HepG2 (cell line): ENCODE results near the gene DIPK1A. TPM values are rescaled to one million over a fixed set of nuclear protein-coding genes. Genes with fewer than 3 reads are reported as not detected.

Experiments used
- ARID3A ChIP-seq: IDR thresholded peaks from 2 replicates; pipeline ENCODE4 v1.6.1; 2012; ENCODE audit warnings: low read depth, low read length, improper control_type of control experiment
- CEBPZ ChIP-seq: IDR thresholded peaks from 2 replicates; pipeline ENCODE4 v1.6.1; 2012; ENCODE audit warnings: low read length, improper control_type of control experiment
- DRAP1 ChIP-seq: IDR thresholded peaks from 2 replicates; pipeline ENCODE4 v1.6.1; 2016; ENCODE audit warnings: missing genetic modification reagents, missing compliant biosample characterization
- HMGXB4 ChIP-seq, 2 experiments: sonication (generic) in 1 of 2; formaldehyde crosslinking in 1 of 2; IDR thresholded peaks; 2 replicates each; pipeline versions ENCODE4 v1.4.0 to v1.6.1; 2018 to 2020; ENCODE audit warnings: missing genetic modification reagents in 2 of 2, borderline replicate concordance in 1 of 2, low read depth in 1 of 2, mild to moderate bottlenecking in 1 of 2, missing biosample characterization in 1 of 2
- NFE2L1 ChIP-seq: sonication (generic); formaldehyde crosslinking; IDR thresholded peaks from 2 replicates; pipeline ENCODE4 v1.4.0; 2020; ENCODE audit warnings: missing genetic modification reagents, mild to moderate bottlenecking, borderline replicate concordance
- SIX1 ChIP-seq: sonication (generic); formaldehyde crosslinking; IDR thresholded peaks from 2 replicates; pipeline ENCODE4 v1.4.0; 2020; ENCODE audit warnings: missing genetic modification reagents, borderline replicate concordance
- ZFP41 ChIP-seq: sonication (generic); formaldehyde crosslinking; IDR thresholded peaks from 2 replicates; pipeline ENCODE4 v1.4.0; 2020; ENCODE audit warnings: mild to moderate bottlenecking, missing genetic modification reagents, borderline replicate concordance
- ZNF205 ChIP-seq: IDR thresholded peaks from 2 replicates; pipeline ENCODE4 v1.6.1; 2018; ENCODE audit warnings: missing biosample characterization, missing genetic modification reagents
- ZNF576 ChIP-seq: sonication (generic); formaldehyde crosslinking; IDR thresholded peaks from 2 replicates; pipeline ENCODE4 v1.4.0; 2020; ENCODE audit warnings: mild to moderate bottlenecking, missing genetic modification reagents
- ZNF713 ChIP-seq: sonication (generic); formaldehyde crosslinking; IDR thresholded peaks from 2 replicates; pipeline ENCODE4 v1.4.0; 2020; ENCODE audit warnings: mild to moderate bottlenecking, missing genetic modification reagents
- ZNF749 ChIP-seq: sonication (generic); formaldehyde crosslinking; IDR thresholded peaks from 2 replicates; pipeline ENCODE4 v1.8.0; 2022; ENCODE audit warnings: mild to moderate bottlenecking, missing genetic modification reagents, moderate library complexity, borderline replicate concordance
- ZNF770 ChIP-seq: sonication (generic); formaldehyde crosslinking; IDR thresholded peaks from 2 replicates; pipeline ENCODE4 v1.5.0; 2020; ENCODE audit warnings: mild to moderate bottlenecking, missing genetic modification reagents
- polyA plus RNA-seq, 8 experiments: library from polyadenylated mRNA; depleted of rRNA in 3 of 8; stranded (reverse) in 7 of 8; unstranded in 1 of 8; fragments of >200 nt; fragmentation: Illumina TruSeq in 4 of 8; extraction: Trizol in 4 of 8; gene quantifications; 2 replicates each; pipeline versions ENCODE4 v1.2.1 to v1.2.3, GENCODE V29; 2011 to 2016; ENCODE audit warnings: low read depth in 4 of 8, missing spikeins in 1 of 8, mixed read lengths in 1 of 8; ENCODE audit not compliant: insufficient read depth in 1 of 8
- total RNA-seq, 5 experiments: library from RNA; depleted of rRNA; stranded (reverse); fragments of >200 nt; fragmentation: Illumina TruSeq; extraction: Trizol; gene quantifications; 2 replicates each; pipeline ENCODE4 v1.2.3, GENCODE V29; 2016; ENCODE audit warnings: low read depth in 1 of 5

DIPK1A gene
- total and polyA plus RNA-seq, 2 of the 13 experiments (the other 11 are each of a cell fraction or from before 2014, with no cell fraction given): 8.4 TPM

GRCh38 chr1:92951141-92951582 is 10.1 kb downstream of the DIPK1A start (continued):
- TF ChIP-seq DRAP1 (CRISPR knock-in tag) (0 out of 2 replicates have a peak, but pooled peaks have one; percentile 32), ZNF770 (peak; percentile 97), ZNF713 (peak; percentile 87; the same call in 1 of the 2 replicates), SIX1 (CRISPR knock-in tag) (peak; percentile 87), NFE2L1 (CRISPR knock-in tag) (no peak), HMGXB4 (CRISPR knock-in tag; IDR thresholded peaks at IDR 0.05; ENCODE audit: borderline replicate concordance in 1 of 2, low read depth in 1 of 2) (peak in 1 of 2 experiments; percentile 59; a peak in 1 of 4 replicates), CEBPZ (no peak), ARID3A (peak; percentile 7; the same call in 1 of the 2 replicates), ZNF576 (no peak), ZNF749 (CRISPR knock-in tag) (no peak), ZFP41 (CRISPR knock-in tag) (no peak), ZNF205 (CRISPR knock-in tag) (peak; percentile 83)
